T-helper 1 cell treated with Interleukin-12 subunit alpha and Interleukin-12 subunit beta and Interleukin-4 antibody, amounts not matched to agents 30 μg/mL and 1 μg/mL, for 36 hours (primary cell): ENCODE data around the gene KIF13A.
"Not testable (repeated sequence)": the region's sequence is repeated elsewhere in the genome, so short reads cannot be mapped to it uniquely, and the experiment has no call there.

ENCODE experiments used
- H3K27ac Mint-ChIP-seq: one replicate; pipeline ENCODE4 v1.8.0; 2021; ENCODE audit warnings: mild to moderate bottlenecking, mixed read lengths
- H3K27me3 Mint-ChIP-seq: one replicate; pipeline ENCODE4 v1.8.0; 2021; ENCODE audit warnings: low read depth, mixed read lengths
- H3K36me3 Mint-ChIP-seq: one replicate; pipeline ENCODE4 v1.8.0; 2021; ENCODE audit warnings: low read depth, mixed read lengths
- H3K4me1 Mint-ChIP-seq: one replicate; pipeline ENCODE4 v1.8.0; 2021; ENCODE audit warnings: low read depth, mixed read lengths
- H3K4me3 Mint-ChIP-seq: one replicate; pipeline ENCODE4 v1.8.0; 2021; ENCODE audit warnings: mild to moderate bottlenecking, moderate library complexity, mixed read lengths
- H3K9me3 Mint-ChIP-seq: one replicate; pipeline ENCODE4 v1.8.0; 2021; ENCODE audit warnings: mixed read lengths

The KIF13A gene

GRCh38 chr6:17863901-17864754, 123.3 kb downstream of the KIF13A start:
- H3K27ac Mint-ChIP-seq: no peak overlapping the region
- H3K36me3 Mint-ChIP-seq: no peaks in the 10 kb centered on the region
- no peaks in the 10 kb centered on the region for H3K4me1 Mint-ChIP-seq
- H3K27me3 Mint-ChIP-seq: peaks cover 14% of the 10 kb centered on the region
- no peak overlapping the region for H3K4me3 Mint-ChIP-seq
- no peaks in the 10 kb centered on the region for H3K9me3 Mint-ChIP-seq

GRCh38 chr6:17861361-17861760, 126.1 kb downstream of the KIF13A start:
- no peak overlapping the region for H3K4me3 Mint-ChIP-seq
- H3K27me3 Mint-ChIP-seq: peaks cover under 1% of the 10 kb centered on the region
- no peaks in the 10 kb centered on the region for H3K4me1 Mint-ChIP-seq
- H3K27ac Mint-ChIP-seq: no peak overlapping the region
- H3K9me3 Mint-ChIP-seq: no peaks in the 10 kb centered on the region
- no peaks in the 10 kb centered on the region for H3K36me3 Mint-ChIP-seq

DNA sequence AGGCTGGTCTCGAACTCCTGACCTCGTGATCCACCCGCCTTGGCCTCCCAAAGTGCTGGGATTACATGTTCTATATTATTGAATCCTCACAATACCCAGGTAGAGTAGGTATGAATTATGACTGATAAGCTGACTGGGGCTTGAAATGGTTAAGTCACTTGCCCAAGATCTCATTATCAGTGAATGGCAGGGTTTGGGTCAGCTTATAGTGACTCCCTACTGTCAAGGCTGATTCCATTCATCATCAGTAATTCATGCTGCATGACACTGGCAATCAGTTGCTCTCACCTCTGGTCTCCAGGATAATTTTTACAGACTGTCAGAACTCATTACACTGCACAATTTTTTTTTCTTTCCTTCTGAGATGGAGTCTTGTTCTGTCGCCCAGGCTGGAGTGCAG, 127.6 kb downstream of the KIF13A start:
- H3K27me3 Mint-ChIP-seq: no peaks in the 10 kb centered on the region
- H3K4me3 Mint-ChIP-seq: no peak overlapping the region
- no peaks in the 10 kb centered on the region for H3K4me1 Mint-ChIP-seq
- H3K27ac Mint-ChIP-seq: no peak overlapping the region
- no peaks in the 10 kb centered on the region for H3K36me3 Mint-ChIP-seq
- no peaks in the 10 kb centered on the region for H3K9me3 Mint-ChIP-seq

GRCh38 chr6:17858584-17858983, 128.9 kb downstream of the KIF13A start:
- Mint-ChIP-seq H3K9me3 (no peaks in the 10 kb centered on the region), H3K4me3 (no peak overlapping the region), H3K36me3 (no peaks in the 10 kb centered on the region), H3K27me3 (no peaks in the 10 kb centered on the region), H3K4me1 (no peaks in the 10 kb centered on the region), H3K27ac (no peak overlapping the region)

- not testable (repeated sequence) for H3K27me3 Mint-ChIP-seq, H3K36me3 Mint-ChIP-seq, H3K4me3 Mint-ChIP-seq, H3K9me3 Mint-ChIP-seq, H3K27ac Mint-ChIP-seq, H3K4me1 Mint-ChIP-seq
These were observed 130.2 kb downstream of the KIF13A start for GRCh38 chr6:17857188-17857587.

DNA sequence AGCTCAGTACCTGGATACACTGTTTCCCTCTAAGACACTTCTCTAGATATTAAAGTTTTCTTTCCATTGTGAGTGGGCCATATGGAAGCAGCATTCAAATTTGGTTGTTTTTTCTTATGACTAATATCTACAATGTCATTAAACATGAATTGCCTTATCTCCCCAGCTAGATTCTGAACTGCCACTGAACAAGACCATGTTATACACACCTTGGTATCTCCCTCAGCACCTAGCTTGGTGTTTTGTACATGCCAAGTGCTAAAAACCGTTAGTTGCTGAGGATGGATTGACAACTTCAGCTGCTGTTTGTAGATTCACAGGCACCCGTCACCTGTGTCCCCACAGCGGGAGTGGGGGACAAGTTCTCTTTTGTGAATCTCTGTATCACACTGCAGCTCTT, 131.1 kb downstream of the KIF13A start:
- Mint-ChIP-seq H3K27ac (no peak overlapping the region), H3K4me1 (no peaks in the 10 kb centered on the region), H3K9me3 (no peaks in the 10 kb centered on the region), H3K4me3 (no peak overlapping the region), H3K36me3 (no peaks in the 10 kb centered on the region), H3K27me3 (no peaks in the 10 kb centered on the region)

DNA sequence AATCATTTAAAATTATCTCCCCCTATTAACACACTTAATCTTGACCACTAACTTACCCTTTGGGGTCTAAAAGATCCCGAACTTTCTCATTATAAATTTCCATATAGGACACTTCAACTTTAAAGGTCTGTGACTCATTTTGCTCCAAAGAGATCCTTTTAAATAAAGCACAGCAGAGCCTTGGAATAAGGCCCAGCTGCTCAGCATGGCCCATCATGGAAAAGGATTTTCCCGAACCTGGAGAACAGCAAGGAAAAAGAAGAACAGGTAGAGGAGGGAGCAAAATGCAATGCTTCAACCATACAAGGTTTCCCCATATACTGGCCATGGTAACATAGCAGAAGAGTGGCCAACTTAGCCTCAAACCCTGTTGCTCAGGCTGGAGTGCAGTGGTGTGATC, 132.1 kb downstream of the KIF13A start:
- no peaks in the 10 kb centered on the region for H3K9me3 Mint-ChIP-seq
- no peaks in the 10 kb centered on the region for H3K36me3 Mint-ChIP-seq
- peaks cover 5% of the 10 kb centered on the region for H3K27me3 Mint-ChIP-seq
- H3K4me1 Mint-ChIP-seq: no peaks in the 10 kb centered on the region
- no peak overlapping the region for H3K4me3 Mint-ChIP-seq
- H3K27ac Mint-ChIP-seq: no peak overlapping the region

DNA sequence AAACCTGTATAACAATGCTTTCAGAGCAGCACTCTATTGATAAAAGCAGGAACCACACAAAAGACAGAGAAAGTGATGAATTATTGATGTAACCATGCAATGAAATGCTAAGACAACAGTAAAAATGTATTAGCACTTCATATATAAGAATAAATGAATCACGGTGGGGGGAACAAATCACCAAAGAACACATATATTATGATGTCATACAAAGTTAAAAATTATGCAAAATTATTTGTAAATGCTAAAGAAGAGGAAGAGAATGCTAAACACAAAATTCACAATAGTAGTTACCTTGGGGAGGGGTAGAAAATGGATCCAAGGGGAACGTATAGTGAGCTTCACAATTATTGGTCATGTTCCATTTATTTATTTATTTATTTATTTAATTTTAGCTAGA, 133.9 kb downstream of the KIF13A start:
- Mint-ChIP-seq H3K4me3 (no peak overlapping the region), H3K9me3 (no peaks in the 10 kb centered on the region), H3K4me1 (no peaks in the 10 kb centered on the region), H3K27me3 (peaks cover 5% of the 10 kb centered on the region), H3K36me3 (no peaks in the 10 kb centered on the region), H3K27ac (no peak overlapping the region)

DNA sequence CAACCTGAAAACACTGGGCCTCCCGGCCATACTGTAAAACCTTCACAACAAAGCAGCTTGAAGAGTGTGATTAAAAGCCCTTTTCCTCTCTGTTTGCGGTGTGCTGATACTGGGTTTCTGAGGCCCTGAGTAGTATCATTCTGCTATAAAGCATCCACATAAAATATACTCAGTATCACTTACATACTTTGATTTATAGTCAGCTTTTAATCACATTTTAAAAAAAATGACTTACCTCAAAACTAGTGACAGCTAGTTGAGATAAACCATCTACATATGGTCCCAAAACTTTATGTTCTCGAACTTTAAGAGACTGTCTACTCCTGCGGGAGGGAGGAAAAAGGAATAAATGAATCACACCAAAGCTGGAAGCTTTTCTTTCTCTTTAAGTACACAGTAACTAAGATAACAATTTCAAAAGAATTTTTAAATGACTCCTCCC, 135.7 kb downstream of the KIF13A start:
- Mint-ChIP-seq H3K27ac (no peak overlapping the region), H3K4me1 (no peaks in the 10 kb centered on the region), H3K4me3 (no peak overlapping the region), H3K9me3 (no peaks in the 10 kb centered on the region), H3K36me3 (no peaks in the 10 kb centered on the region), H3K27me3 (peaks cover 11% of the 10 kb centered on the region)

- Mint-ChIP-seq H3K27ac (no peak overlapping the region), H3K4me3 (no peak overlapping the region), H3K27me3 (peaks cover 11% of the 10 kb centered on the region), H3K9me3 (no peaks in the 10 kb centered on the region), H3K36me3 (no peaks in the 10 kb centered on the region), H3K4me1 (no peaks in the 10 kb centered on the region)
These were observed 136.3 kb downstream of the KIF13A start for GRCh38 chr6:17851001-17851719.

- H3K9me3 Mint-ChIP-seq: no peaks in the 10 kb centered on the region
- H3K4me1 Mint-ChIP-seq: no peaks in the 10 kb centered on the region
- no peak overlapping the region for H3K4me3 Mint-ChIP-seq
- peaks cover 11% of the 10 kb centered on the region for H3K27me3 Mint-ChIP-seq
- no peaks in the 10 kb centered on the region for H3K36me3 Mint-ChIP-seq
- H3K27ac Mint-ChIP-seq: no peak overlapping the region
These were observed 137.2 kb downstream of the KIF13A start for GRCh38 chr6:17850281-17850680.

GRCh38 chr6:17847203-17847760, 140.2 kb downstream of the KIF13A start:
- Mint-ChIP-seq H3K36me3 (no peaks in the 10 kb centered on the region), H3K27me3 (peaks cover 17% of the 10 kb centered on the region), H3K9me3 (no peaks in the 10 kb centered on the region), H3K4me3 (no peak overlapping the region), H3K4me1 (no peaks in the 10 kb centered on the region), H3K27ac (no peak overlapping the region)

DNA sequence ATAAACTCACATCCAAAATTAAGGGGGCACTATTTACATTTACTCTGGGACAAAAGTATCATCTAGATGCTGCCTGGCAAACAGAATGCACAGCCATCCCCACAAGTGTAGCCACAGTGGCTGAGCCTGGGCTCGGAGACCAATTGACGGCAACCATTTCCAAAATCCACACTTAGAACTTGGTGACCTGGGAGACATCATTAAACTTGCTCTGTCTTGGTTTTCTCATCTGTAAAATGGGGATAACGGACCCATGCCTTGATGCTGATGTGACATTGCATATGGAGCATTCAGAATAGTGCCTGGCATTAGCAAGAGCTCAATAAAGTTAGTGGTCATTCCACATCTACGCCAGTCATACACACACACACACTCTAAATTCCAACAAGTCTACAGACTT, 140.7 kb downstream of the KIF13A start:
- H3K4me1 Mint-ChIP-seq: no peaks in the 10 kb centered on the region
- no peak overlapping the region for H3K4me3 Mint-ChIP-seq
- no peaks in the 10 kb centered on the region for H3K36me3 Mint-ChIP-seq

GRCh38 chr6:17845598-17845997, 141.8 kb downstream of the KIF13A start:
- no peaks in the 10 kb centered on the region for H3K36me3 Mint-ChIP-seq
- H3K4me3 Mint-ChIP-seq: no peak overlapping the region
- no peaks in the 10 kb centered on the region for H3K9me3 Mint-ChIP-seq
- peaks cover 19% of the 10 kb centered on the region for H3K27me3 Mint-ChIP-seq
- H3K4me1 Mint-ChIP-seq: no peaks in the 10 kb centered on the region
- H3K27ac Mint-ChIP-seq: no peak overlapping the region

More for the DNA sequence above, 140.7 kb downstream of the KIF13A start:
- Mint-ChIP-seq H3K27ac (no peak overlapping the region), H3K9me3 (no peaks in the 10 kb centered on the region), H3K27me3 (peaks cover 17% of the 10 kb centered on the region)

- not testable (repeated sequence) for H3K36me3 Mint-ChIP-seq, H3K9me3 Mint-ChIP-seq, H3K27ac Mint-ChIP-seq, H3K4me1 Mint-ChIP-seq, H3K4me3 Mint-ChIP-seq
- peaks cover 20% of the 10 kb centered on the region for H3K27me3 Mint-ChIP-seq
These were observed 142.5 kb downstream of the KIF13A start for GRCh38 chr6:17844967-17845366.
